ENCODE measurements around the gene FARP1.

GRCh38 chr13:98479496-98480003 lies 336.7 kb downstream of the FARP1 start:
- TF ChIP-seq POLR2A (IDR thresholded peaks at IDR 0.05), result no peak
- TF ChIP-seq CTCF (IDR thresholded peaks at IDR 0.05), result no peak
- TF ChIP-seq POLR2AphosphoS5 (IDR thresholded peaks at IDR 0.05), result no peak
- TF ChIP-seq EP300 (IDR thresholded peaks at IDR 0.05), result no peak

All from sigmoid colon (tissue), 4 donors.